H54 (cell line): Measurements from ENCODE around the gene LDHAL6A.

Experiments
- DNase-seq: peaks from one replicate; pipeline ENCODE4 v3.0.0; 2011; ENCODE audit warnings: low spot score, mixed read lengths; ENCODE audit not compliant: insufficient read length
- FAIRE-seq: peaks from 3 replicates; lab custom pipeline; 2011; peaks lifted over from hg19 to GRCh38; lab: Jason Lieb, UNC
- POLR2A ChIP-seq: IDR thresholded peaks from 2 replicates; pipeline ENCODE4 v1.6.1; 2011; ENCODE audit warnings: low read depth, mild to moderate bottlenecking, low read length

Gene LDHAL6A

GRCh38 chr11:18501629-18502028 is 46.0 kb downstream of the LDHAL6A start:
- FAIRE-seq, result no peak
- DNase-seq, result no peak
- no peak for TF ChIP-seq POLR2A

- DNase-seq (no peak), FAIRE-seq (no peak)
- no peak for TF ChIP-seq POLR2A
Measured at GRCh38 chr11:18502352-18502751, 46.7 kb downstream of the LDHAL6A start.

- TF ChIP-seq POLR2A, result no peak
- DNase-seq (no peak), FAIRE-seq (no peak)
Measured at GRCh38 chr11:18521122-18521521, 65.5 kb downstream of the LDHAL6A start.

GRCh38 chr11:18522388-18522787 is 66.7 kb downstream of the LDHAL6A start:
- DNase-seq (no peak), FAIRE-seq (no peak)
- no peak for TF ChIP-seq POLR2A

GRCh38 chr11:18523084-18523483 is 67.4 kb downstream of the LDHAL6A start:
- DNase-seq, result no peak
- no peak for FAIRE-seq
- no peak for TF ChIP-seq POLR2A

GRCh38 chr11:18524248-18524647 is 68.6 kb downstream of the LDHAL6A start:
- no peak for TF ChIP-seq POLR2A
- FAIRE-seq, result no peak
- no peak for DNase-seq

- FAIRE-seq, result no peak
- DNase-seq, result peak; percentile 8
- TF ChIP-seq POLR2A, result no peak
Measured at GRCh38 chr11:18526130-18526520, 70.5 kb downstream of the LDHAL6A start.

- peak; percentile 94 for TF ChIP-seq POLR2A
- FAIRE-seq (no peak), DNase-seq (peak; percentile 85)
Measured at GRCh38 chr11:18526521-18527296, 71.1 kb downstream of the LDHAL6A start, which contains the start of gene TSG101. TSS of gene TSG101 (minus strand) at chr11:18526942. CDS start at chr11:18526816, 126 bp downstream.

- no peak for TF ChIP-seq POLR2A
- no peak for FAIRE-seq
- DNase-seq, result peak; percentile 9
Measured at GRCh38 chr11:18527512-18527911, 71.9 kb downstream of the LDHAL6A start.
